Astrocyte of the spinal cord (primary cell): ENCODE measurements around the gene TP53I13.
"Not testable (repeated sequence)": the region's sequence is repeated elsewhere in the genome, so short reads cannot be mapped to it uniquely, and the experiment has no call there.

Experiments used
- DNase-seq: peaks from one replicate; pipeline ENCODE4 v3.0.0; 2011; ENCODE audit warnings: low read depth, low spot score
- H3K4me3 ChIP-seq: 2 replicates; pipeline ENCODE4 v1.5.1; 2011; ENCODE audit warnings: low read depth, mild to moderate bottlenecking, low read length, moderate library complexity
- in situ Hi-C: cut with HindIII; loops from 2 replicates; pipeline ENCODE4 v1.10.0; 2017; ENCODE audit warnings: low sequenced_read_pairs
- TF ChIP-seq, protein P1 (sequence below): IDR thresholded peaks from 2 replicates; pipeline ENCODE4 v1.5.1; 2012; ENCODE audit warnings: low read depth, mild to moderate bottlenecking, low read length, inconsistent platforms

TP53I13 gene

DNA sequence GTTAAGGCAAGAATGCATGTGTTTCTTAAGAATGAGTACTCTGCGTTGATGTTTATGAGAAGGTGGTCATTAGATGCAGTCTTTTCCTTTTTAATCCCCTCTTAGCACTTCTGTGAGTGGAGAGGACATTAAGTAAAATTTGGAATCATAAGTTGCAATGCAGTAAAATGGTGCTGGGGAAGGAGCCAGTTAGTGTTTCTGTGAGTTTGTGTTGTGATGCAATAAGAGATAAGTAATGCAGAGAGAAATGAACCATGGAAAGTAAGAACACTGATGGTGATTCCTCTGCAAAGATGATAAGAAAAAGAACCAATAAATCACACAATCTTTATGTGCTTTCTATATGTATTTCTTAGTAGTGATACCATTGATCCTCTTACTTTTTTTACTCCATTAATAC lies 21.7 kb upstream of the TP53I13 start:
- TF ChIP-seq, protein P1, sequence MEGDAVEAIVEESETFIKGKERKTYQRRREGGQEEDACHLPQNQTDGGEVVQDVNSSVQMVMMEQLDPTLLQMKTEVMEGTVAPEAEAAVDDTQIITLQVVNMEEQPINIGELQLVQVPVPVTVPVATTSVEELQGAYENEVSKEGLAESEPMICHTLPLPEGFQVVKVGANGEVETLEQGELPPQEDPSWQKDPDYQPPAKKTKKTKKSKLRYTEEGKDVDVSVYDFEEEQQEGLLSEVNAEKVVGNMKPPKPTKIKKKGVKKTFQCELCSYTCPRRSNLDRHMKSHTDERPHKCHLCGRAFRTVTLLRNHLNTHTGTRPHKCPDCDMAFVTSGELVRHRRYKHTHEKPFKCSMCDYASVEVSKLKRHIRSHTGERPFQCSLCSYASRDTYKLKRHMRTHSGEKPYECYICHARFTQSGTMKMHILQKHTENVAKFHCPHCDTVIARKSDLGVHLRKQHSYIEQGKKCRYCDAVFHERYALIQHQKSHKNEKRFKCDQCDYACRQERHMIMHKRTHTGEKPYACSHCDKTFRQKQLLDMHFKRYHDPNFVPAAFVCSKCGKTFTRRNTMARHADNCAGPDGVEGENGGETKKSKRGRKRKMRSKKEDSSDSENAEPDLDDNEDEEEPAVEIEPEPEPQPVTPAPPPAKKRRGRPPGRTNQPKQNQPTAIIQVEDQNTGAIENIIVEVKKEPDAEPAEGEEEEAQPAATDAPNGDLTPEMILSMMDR: no peak
- in situ Hi-C loops: no loop called here
- DNase-seq: no peak
- no peak overlapping the region for H3K4me3 ChIP-seq

DNA sequence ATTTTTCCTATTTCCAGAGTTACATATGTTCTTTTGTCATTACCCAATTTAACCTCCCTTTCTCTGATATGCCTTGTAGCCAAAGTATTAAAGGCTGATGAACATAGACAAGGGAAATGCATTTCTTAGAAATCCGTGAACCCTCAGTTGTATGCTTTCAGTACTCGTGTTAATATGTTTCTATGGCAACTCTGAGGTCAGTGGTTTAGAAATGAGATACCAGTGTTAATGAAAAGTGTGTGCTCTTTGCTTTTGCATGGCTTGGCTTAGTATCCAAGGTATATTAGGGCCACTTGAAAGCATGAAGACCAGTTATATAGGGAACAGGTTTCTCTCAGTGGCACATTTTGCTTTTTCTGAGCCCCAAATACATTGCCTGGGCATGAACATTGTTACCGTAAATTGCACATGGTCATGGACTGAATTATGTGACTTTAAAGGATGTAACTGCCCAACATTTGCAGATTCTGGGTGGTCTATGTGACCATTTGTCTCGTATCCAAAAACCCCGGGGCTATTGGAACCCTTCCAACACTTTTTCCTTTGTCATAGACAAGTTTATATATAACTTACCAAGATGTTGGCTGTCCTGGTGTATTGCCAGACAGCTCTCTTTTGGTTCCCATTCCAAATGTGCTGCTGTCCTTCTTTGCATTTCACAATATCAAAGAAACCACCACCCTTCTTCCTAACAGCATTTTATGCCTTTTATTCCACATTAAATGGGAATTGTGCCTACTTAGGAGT lies 19.2 kb upstream of the TP53I13 start:
- TF ChIP-seq, protein P1: no peak
- in situ Hi-C loops: no loop called here

DNA sequence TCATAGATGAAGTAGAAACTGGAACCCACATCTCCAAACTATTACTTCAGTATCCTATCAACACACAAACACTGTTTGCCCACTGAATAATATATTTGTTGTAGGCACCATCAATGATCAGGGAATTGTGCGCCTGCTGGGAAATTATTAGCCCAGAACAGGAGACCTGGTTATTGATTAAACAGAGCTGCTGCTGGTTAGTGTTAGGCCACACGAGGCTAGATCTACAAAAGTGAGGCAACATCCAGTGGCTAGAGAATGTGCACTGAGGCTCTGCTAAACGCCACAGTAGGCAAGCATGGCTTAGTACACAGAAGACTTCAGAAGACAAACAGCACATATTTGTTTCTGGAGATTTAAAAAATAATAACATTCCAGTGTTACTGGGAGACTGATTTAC lies 12.7 kb upstream of the TP53I13 start:
- in situ Hi-C loops: no loop called here

More for the DNA sequence above, 19.2 kb upstream of the TP53I13 start:
- no peak overlapping the region for H3K4me3 ChIP-seq
- DNase-seq: peak; percentile 50

DNA sequence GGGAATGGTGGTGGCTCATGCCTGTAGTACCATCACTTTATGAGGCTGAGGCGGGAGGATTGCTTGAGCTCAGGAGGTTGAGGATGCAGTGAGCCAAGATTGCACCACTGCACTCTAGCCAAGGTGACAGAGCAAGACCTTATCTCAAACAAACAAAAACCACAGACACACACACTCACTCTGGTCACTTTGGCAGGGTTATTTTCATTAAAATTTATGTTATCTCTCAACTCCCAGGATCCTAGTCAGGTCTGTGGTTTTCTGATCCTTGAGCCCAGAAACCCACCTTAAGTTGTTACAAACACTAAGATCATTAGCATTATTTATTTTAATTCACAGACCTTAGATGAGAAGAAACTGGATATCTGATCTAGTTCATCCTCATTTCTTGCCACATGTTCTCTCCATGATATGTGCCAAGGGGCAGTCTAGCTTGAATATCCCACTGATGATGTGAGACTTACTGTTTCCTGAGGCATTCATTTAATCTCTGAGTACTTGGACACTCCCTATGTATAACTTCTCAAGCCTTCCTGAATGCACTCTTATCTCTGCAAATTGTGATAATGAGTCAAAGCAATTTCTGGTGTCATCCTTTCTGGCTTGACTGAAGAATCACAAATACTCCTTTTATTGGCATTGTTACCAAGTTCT lies 11.3 kb upstream of the TP53I13 start:
- DNase-seq: no peak
- TF ChIP-seq, protein P1: no peak
- in situ Hi-C loops: no loop called here
- H3K4me3 ChIP-seq: no peak overlapping the region

More for the DNA sequence above, 12.7 kb upstream of the TP53I13 start:
- no peak for DNase-seq
- TF ChIP-seq, protein P1: no peak
- H3K4me3 ChIP-seq: no peak overlapping the region

DNA sequence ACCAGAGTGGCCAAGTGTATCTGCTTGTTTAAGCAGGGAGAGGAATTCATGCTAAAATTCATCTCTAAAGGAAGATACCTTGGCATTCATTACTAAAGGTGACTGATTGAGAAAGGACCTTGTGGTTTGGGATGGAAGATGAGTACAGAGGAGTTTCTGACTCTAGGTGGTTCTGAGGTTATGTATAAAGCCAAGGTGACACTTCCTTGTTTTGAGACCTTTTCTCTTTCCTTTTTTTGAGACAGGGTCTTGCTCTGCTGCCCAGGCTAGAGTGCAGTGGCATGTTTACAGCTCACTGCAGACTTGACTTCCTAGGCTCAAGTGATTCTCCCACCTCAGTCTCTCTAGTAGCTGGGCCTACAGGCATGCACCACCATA lies 10.8 kb upstream of the TP53I13 start:
- in situ Hi-C loops: no loop called here
- TF ChIP-seq, protein P1: no peak
- no peak for DNase-seq
- H3K4me3 ChIP-seq: no peak overlapping the region

DNA sequence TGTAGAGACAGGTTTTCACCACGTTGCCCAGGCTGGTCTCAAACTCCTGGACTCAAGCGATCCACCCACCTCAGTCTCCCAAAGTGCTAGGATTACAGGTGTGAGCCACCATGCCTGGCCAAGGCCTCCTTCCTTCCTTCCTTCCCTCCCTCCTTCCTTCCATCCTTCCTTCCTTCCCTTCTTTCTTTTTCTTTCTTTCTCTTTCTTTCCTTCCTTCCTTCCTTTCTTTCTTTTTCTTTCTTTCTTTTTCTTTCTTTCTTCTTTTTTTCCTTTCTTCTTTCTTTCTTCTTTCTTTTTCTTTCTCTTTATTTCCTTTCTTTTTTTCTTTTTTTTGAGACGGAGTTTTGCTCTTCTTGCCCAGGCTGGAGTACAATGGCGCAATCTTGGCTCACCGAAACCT lies 10.4 kb upstream of the TP53I13 start:
- DNase-seq, in situ Hi-C loops, H3K4me3 ChIP-seq: not testable (repeated sequence)

DNA sequence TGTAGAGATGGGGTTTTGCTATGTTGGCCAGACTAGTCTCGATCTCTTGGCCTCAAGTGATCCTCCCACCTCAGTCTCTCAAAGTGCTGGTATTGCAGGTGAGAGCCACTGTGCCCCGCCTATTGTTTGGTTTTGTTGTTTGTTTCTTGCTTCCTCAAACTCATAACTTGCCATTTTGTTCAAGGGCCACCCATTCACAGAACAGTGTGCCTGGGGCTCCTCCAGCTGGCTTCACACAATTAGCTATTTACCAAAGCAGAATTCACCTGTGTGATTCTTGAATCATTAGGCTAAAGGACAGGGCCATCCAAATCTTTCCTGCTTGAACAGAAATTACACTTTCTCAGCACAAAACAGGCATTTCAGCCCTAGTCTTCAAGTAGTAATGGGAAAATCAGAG lies 8.9 kb upstream of the TP53I13 start:
- no peak overlapping the region for H3K4me3 ChIP-seq
- in situ Hi-C loops: no loop called here
- no peak for DNase-seq
- TF ChIP-seq, protein P1: no peak
